Prostate gland (tissue), 2 donors: ENCODE results near the gene GSG1L. TPM values are rescaled to one million over a fixed set of nuclear protein-coding genes. Genes with fewer than 3 reads are reported as not detected.

Source experiments
- DNase-seq: peaks from one replicate; pipeline ENCODE4 v3.0.0-alpha.2; 2019; ENCODE audit warnings: low spot score
- H3K27ac ChIP-seq, 2 donors: fragments of 200-600 bp; sonication (generic); 2 replicates each; pipeline ENCODE4 v1.5.1; 2017 to 2019
- H3K27me3 ChIP-seq: fragments of 200-600 bp; sonication (generic); replicated peaks from 2 replicates; pipeline ENCODE4 v1.5.1; 2019; ENCODE audit not compliant: insufficient read depth
- H3K36me3 ChIP-seq, 2 donors: fragments of 200-600 bp; sonication (generic); 1 replicate in 1 of 2; 2 replicates in 1 of 2; pipeline versions ENCODE4 v1.5.1 to v1.8.1; 2017 to 2019
- H3K4me1 ChIP-seq: fragments of 200-600 bp; sonication (generic); replicated peaks from 2 replicates; pipeline ENCODE4 v1.5.1; 2019
- H3K4me3 ChIP-seq, 2 donors: fragments of 200-600 bp; sonication (generic); 2 replicates each; pipeline ENCODE4 v1.5.1; 2017 to 2019
- H3K9me3 ChIP-seq: fragments of 200-600 bp; sonication (generic); 2 replicates; pipeline ENCODE4 v1.5.1; 2017
- CTCF ChIP-seq, 4 experiments: fragments of 200-600 bp in 2 of 4; fragments of 450-650 bp in 2 of 4; sonication (generic) in 2 of 4; IDR thresholded peaks; 1 replicate in 3 of 4; 2 replicates in 1 of 4; pipeline ENCODE4 v1.5.1; 2016 to 2019; ENCODE audit warnings: antibody characterized with exemption in 4 of 4, mild to moderate bottlenecking in 2 of 4, moderate library complexity in 2 of 4
- POLR2A ChIP-seq: fragments of 450-650 bp; IDR thresholded peaks from one replicate; pipeline ENCODE4 v1.6.1; 2016; ENCODE audit warnings: antibody characterized with exemption, mild to moderate bottlenecking
- POLR2AphosphoS5 ChIP-seq: sonication (generic); formaldehyde crosslinking; IDR thresholded peaks from one replicate; pipeline ENCODE4 v1.6.1; 2017; ENCODE audit warnings: antibody characterized with exemption
- WGBS: methylation state at CpG from one replicate; pipeline ENCODE4 v1.1.5; 2018; 5-methylcytosine and 5-hydroxymethylcytosine counted together
- intact Hi-C: fragments of 100-400 bp; cut with DNase I; formaldehyde crosslinking; loops from one replicate; pipeline ENCODE4 v1.14.2; 2022
- total RNA-seq, 2 donors: library from RNA; depleted of rRNA; stranded (reverse); fragments of >200 nt; gene quantifications; one replicate each; pipeline ENCODE4 v1.1.0, GENCODE V29; 2016

Gene GSG1L
- total RNA-seq, 2 donors from 2014 or later = 0.91 TPM; not detected in 1

- no peaks in the 10 kb centered on the region for H3K36me3 ChIP-seq
- no peak overlapping the region for H3K4me3 ChIP-seq
- H3K9me3 ChIP-seq = no peaks in the 10 kb centered on the region
- 69% methylated on average over 19 of the region's 19 CpGs for WGBS
- TF ChIP-seq POLR2AphosphoS5 = no peak
- TF ChIP-seq CTCF (IDR thresholded peaks at IDR 0.05) = no peak
- TF ChIP-seq POLR2A = no peak
- no peaks in the 10 kb centered on the region for H3K27me3 ChIP-seq
- H3K27ac ChIP-seq = no peak overlapping the region
- DNase-seq = no peak
- intact Hi-C loops = loop anchor here (10.0 kb wide), 1 partner anchor 97 kb away; no protein-coding TSS in a partner anchor
- H3K4me1 ChIP-seq = no peaks in the 10 kb centered on the region
Measured at GRCh38 chr16:27781981-27782880, 281.3 kb downstream of the GSG1L start.

GRCh38 chr16:27781195-27781524 lies 282.4 kb downstream of the GSG1L start:
- no peak overlapping the region for H3K4me3 ChIP-seq
- 60% methylated on average over 7 of the region's 7 CpGs for WGBS
- intact Hi-C loops = loop anchor here (10.0 kb wide), 1 partner anchor 96 kb away; no protein-coding TSS in a partner anchor
- no peak for TF ChIP-seq POLR2A
- TF ChIP-seq POLR2AphosphoS5 = no peak
- TF ChIP-seq CTCF (IDR thresholded peaks at IDR 0.05) = no peak
- H3K36me3 ChIP-seq = no peaks in the 10 kb centered on the region
- no peaks in the 10 kb centered on the region for H3K4me1 ChIP-seq
- H3K27me3 ChIP-seq = no peaks in the 10 kb centered on the region
- no peaks in the 10 kb centered on the region for H3K9me3 ChIP-seq
- H3K27ac ChIP-seq = no peak overlapping the region
- DNase-seq = no peak

- TF ChIP-seq CTCF (IDR thresholded peaks at IDR 0.05) = no peak
- TF ChIP-seq POLR2A = no peak
- TF ChIP-seq POLR2AphosphoS5 = no peak
- no peaks in the 10 kb centered on the region for H3K9me3 ChIP-seq
- WGBS = 85% methylated on average over 8 of the region's 8 CpGs
- intact Hi-C loops = loop anchor here (1.0 to 10.0 kb wide), 2 partner anchors 96 to 290 kb away; no protein-coding TSS in a partner anchor
- no peak for DNase-seq
- H3K4me3 ChIP-seq = no peak overlapping the region
- no peaks in the 10 kb centered on the region for H3K27me3 ChIP-seq
- H3K36me3 ChIP-seq = no peaks in the 10 kb centered on the region
- no peak overlapping the region for H3K27ac ChIP-seq
- H3K4me1 ChIP-seq = no peaks in the 10 kb centered on the region
Measured at GRCh38 chr16:27780468-27781194, 282.9 kb downstream of the GSG1L start.

- DNase-seq = peak; percentile 17
- intact Hi-C loops = loop anchor here (1.0 to 10.0 kb wide), 2 partner anchors 95 to 291 kb away; no protein-coding TSS in a partner anchor
- whole genome bisulfite sequencing = 15% methylated on average over 23 of the region's 23 CpGs
Measured at GRCh38 chr16:27779641-27780164, 283.8 kb downstream of the GSG1L start.

More at GRCh38 chr16:27779641-27780164, 283.8 kb downstream of the GSG1L start:
- TF ChIP-seq CTCF (IDR thresholded peaks at IDR 0.05) (peak in 3 of 4 experiments; percentile 19 to 45 (median 42)), POLR2AphosphoS5 (no peak)
- H3K27ac ChIP-seq = no peak overlapping the region
- no peaks in the 10 kb centered on the region for H3K9me3 ChIP-seq
- no peaks in the 10 kb centered on the region for H3K4me1 ChIP-seq
- H3K36me3 ChIP-seq = no peaks in the 10 kb centered on the region
- H3K27me3 ChIP-seq = no peaks in the 10 kb centered on the region
- H3K4me3 ChIP-seq = no peak overlapping the region
